ENCODE data around the gene C11orf24. TPM values are rescaled to one million over a fixed set of nuclear protein-coding genes. Genes with fewer than 3 reads are reported as not detected.

C11orf24 gene
- total and polyA plus RNA-seq, 9 of the 15 experiments (the other 6 are each of a cell fraction or from before 2014, with no cell fraction given), result 2.0 to 65.2 (median 32.5) TPM

DNA sequence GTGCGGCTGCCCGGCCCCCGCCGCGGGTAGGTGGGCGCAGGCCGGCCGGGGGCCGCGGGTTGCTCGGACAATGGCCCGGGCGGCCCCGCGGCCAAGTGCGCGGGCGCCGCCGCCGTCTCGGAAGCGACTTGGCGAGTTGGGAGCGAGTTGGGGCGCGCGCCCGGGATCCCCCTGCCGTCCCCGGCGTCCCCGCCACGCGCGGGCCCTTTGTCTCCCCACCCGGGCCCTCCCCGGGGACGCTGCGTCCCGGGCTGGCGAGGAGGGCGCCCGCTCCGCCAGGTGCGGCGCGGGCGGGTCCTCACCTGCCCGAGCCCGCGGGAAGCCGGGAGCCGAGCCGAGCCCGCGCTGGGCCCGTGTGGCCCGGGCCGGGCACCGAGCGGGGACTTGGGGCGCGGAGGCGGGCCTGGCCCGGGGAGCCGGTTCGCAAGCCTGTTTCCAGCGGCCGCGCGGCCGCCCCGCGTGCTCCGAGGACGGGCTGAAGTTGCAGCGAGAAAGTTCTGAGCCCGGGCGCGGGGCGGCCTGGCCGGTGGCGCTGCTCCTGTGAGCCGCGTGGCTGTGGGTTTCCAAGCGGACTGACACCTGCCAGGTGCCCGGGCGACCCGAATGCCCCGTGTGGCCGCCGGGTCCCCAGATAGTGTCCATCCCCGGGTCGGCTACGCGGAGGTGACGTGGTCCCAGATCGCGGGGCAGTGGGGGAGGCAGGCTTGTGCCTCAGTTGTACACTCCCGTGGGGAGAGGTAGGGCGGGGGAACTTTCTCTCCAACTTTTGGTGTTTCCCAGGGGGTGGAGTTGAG is 41.2 kb upstream of the C11orf24 start:
- Histone ChIP-seq H3K9ac (ENCODE audit: insufficient read depth in 1 of 2, low read depth in 2 of 2, low read length in 2 of 2) (peak overlapping the region; percentile 78 to 98), H3K9me1 (ENCODE audit: control insufficient read depth, insufficient read depth, low read length) (peaks cover 5% of the 10 kb centered on the region), H4K20me1 (replicated peaks; ENCODE audit: control insufficient read depth, insufficient read depth, low read length) (peaks cover 10% of the 10 kb centered on the region), H3K9me3 (replicated peaks; ENCODE audit: control insufficient read depth, insufficient read depth, low read depth, low read length) (peaks cover 1% of the 10 kb centered on the region; the same call in 1 of the 2 replicates), H3K4me1 (replicated peaks in 1 of 2; ENCODE audit: control insufficient read depth in 2 of 2, insufficient read depth in 2 of 2, low read length in 2 of 2) (peaks cover 12 to 51% of the 10 kb centered on the region in 2 experiments), H3K4me2 (ENCODE audit: insufficient read depth, low read length) (peak overlapping the region; percentile 88), H2AFZ (ENCODE audit: low read depth, low read length) (peak overlapping the region; percentile 77), H3K79me2 (ENCODE audit: control insufficient read depth, insufficient read depth, low read length) (peaks cover 52% of the 10 kb centered on the region), H3K36me3 (ENCODE audit: control insufficient read depth, insufficient read depth, low read length) (no peaks in the 10 kb centered on the region), H3K4me3 (peak overlapping the region; percentile 82), H3K27me3 (ENCODE audit: control insufficient read depth in 2 of 2, insufficient read depth in 2 of 2, low read length in 2 of 2) (no peaks in the 10 kb centered on the region), H3K27ac (ENCODE audit: extremely low read depth, low read depth, low read length) (peak overlapping the region; percentile 90)
- WGBS (ENCODE audit: insufficient coverage, low coverage, missing lambda C conversion rate), result under 1% methylated on average over 64 of the region's 102 CpGs
- in situ Hi-C loops (cut with MboI) (no loop called here), intact Hi-C loops (cut with micrococcal nuclease) (no loop called here)
- no TSS peak for BruUV-seq (replicated peaks)
- DNase-seq (ENCODE audit: extremely low read depth in 1 of 4, low spot score in 3 of 4), result peak; percentile 39 to 84 (median 66)
- FAIRE-seq, result no peak
- CTCF ChIA-PET (ENCODE audit: low intra/inter-chr PET ratio), result interaction anchor here (0.6 kb wide), 1 partner anchor 272 kb away, joined by 3 read pairs; no protein-coding TSS in a partner anchor
- POLR2A ChIA-PET, result interaction anchor here (0.5 to 1.9 kb wide), 7 partner anchors 12 to 1651 kb away, joined by 3 to 14 read pairs (median 3); partner anchors contain the start of gene C11orf24
- peak; percentile 7 for ATAC-seq
- TF ChIP-seq CREB1 (IDR thresholded peaks at IDR 0.05), result no peak
- TF ChIP-seq CREB1 (CRISPR knock-in tag; IDR thresholded peaks at IDR 0.05), result 0 out of 2 replicates have a peak, but pooled peaks have one; percentile 25
- TF ChIP-seq, protein P1, sequence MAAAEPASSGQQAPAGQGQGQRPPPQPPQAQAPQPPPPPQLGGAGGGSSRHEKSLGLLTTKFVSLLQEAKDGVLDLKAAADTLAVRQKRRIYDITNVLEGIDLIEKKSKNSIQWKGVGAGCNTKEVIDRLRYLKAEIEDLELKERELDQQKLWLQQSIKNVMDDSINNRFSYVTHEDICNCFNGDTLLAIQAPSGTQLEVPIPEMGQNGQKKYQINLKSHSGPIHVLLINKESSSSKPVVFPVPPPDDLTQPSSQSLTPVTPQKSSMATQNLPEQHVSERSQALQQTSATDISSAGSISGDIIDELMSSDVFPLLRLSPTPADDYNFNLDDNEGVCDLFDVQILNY (CRISPR knock-in tag; IDR thresholded peaks at IDR 0.05), result no peak
- peak in 1 of 2 experiments; percentile 41; a peak in 1 of 4 replicates for TF ChIP-seq SIN3A (IDR thresholded peaks at IDR 0.05; ENCODE audit: borderline replicate concordance in 2 of 2, control insufficient read depth in 1 of 2, low read depth in 2 of 2, low read length in 2 of 2)
- TF ChIP-seq, protein P2, sequence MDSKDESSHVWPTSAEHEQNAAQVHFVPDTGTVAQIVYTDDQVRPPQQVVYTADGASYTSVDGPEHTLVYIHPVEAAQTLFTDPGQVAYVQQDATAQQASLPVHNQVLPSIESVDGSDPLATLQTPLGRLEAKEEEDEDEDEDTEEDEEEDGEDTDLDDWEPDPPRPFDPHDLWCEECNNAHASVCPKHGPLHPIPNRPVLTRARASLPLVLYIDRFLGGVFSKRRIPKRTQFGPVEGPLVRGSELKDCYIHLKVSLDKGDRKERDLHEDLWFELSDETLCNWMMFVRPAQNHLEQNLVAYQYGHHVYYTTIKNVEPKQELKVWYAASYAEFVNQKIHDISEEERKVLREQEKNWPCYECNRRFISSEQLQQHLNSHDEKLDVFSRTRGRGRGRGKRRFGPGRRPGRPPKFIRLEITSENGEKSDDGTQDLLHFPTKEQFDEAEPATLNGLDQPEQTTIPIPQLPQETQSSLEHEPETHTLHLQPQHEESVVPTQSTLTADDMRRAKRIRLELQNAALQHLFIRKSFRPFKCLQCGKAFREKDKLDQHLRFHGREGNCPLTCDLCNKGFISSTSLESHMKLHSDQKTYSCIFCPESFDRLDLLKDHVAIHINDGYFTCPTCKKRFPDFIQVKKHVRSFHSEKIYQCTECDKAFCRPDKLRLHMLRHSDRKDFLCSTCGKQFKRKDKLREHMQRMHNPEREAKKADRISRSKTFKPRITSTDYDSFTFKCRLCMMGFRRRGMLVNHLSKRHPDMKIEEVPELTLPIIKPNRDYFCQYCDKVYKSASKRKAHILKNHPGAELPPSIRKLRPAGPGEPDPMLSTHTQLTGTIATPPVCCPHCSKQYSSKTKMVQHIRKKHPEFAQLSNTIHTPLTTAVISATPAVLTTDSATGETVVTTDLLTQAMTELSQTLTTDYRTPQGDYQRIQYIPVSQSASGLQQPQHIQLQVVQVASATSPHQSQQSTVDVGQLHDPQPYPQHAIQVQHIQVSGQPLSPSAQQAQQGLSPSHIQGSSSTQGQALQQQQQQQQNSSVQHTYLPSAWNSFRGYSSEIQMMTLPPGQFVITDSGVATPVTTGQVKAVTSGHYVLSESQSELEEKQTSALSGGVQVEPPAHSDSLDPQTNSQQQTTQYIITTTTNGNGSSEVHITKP (IDR thresholded peaks at IDR 0.05; ENCODE audit: partially characterized antibody), result no peak
- no peak for TF ChIP-seq MTA1 (IDR thresholded peaks at IDR 0.05; ENCODE audit: borderline replicate concordance)
- TF ChIP-seq MYC (IDR thresholded peaks at IDR 0.05; ENCODE audit: low read depth, low read length), result peak; percentile 46; the same call in 1 of the 2 replicates
- TF ChIP-seq MYC (CRISPR knock-in tag; IDR thresholded peaks at IDR 0.05; ENCODE audit: borderline replicate concordance, low read depth), result no peak
- TF ChIP-seq, protein P3, sequence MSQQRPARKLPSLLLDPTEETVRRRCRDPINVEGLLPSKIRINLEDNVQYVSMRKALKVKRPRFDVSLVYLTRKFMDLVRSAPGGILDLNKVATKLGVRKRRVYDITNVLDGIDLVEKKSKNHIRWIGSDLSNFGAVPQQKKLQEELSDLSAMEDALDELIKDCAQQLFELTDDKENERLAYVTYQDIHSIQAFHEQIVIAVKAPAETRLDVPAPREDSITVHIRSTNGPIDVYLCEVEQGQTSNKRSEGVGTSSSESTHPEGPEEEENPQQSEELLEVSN (IDR thresholded peaks at IDR 0.05; ENCODE audit: borderline replicate concordance in 1 of 2, extremely low read depth in 1 of 2, insufficient read depth in 1 of 2, insufficient read length in 1 of 2, low read depth in 1 of 2, low read length in 1 of 2, poor library complexity in 1 of 2, severe bottlenecking in 1 of 2), result peak in 1 of 2 experiments; percentile 58
- TF ChIP-seq SMAD1 (IDR thresholded peaks at IDR 0.05; ENCODE audit: low read depth, low read length, partially characterized antibody), result no peak
- TF ChIP-seq SREBF1 (IDR thresholded peaks at IDR 0.05; ENCODE audit: borderline replicate concordance, low read depth, low read length), result no peak
- TF ChIP-seq MEF2D (tag; conservative IDR thresholded peaks at IDR 0.05; ENCODE audit: low read depth), result no peak
- TF ChIP-seq KAT2B (IDR thresholded peaks at IDR 0.05; ENCODE audit: low read depth, low read length), result no peak
